ENCODE data around the gene BAD.

BAD gene

GRCh38 chr11:64226507-64227051 is 57.9 kb downstream of the BAD start:
- DNase-seq: peak; percentile 74

- DNase-seq: peak; percentile 75
Observed at GRCh38 chr11:64225608-64226506, 58.6 kb downstream of the BAD start, which contains the start of the genes NUDT22 and TRPT1. TSS of gene NUDT22 (plus strand) at chr11:64226274. CDS start at chr11:64226653, 379 bp downstream. TSS of gene TRPT1 (minus strand) at chr11:64226186. CDS start at chr11:64225860, 326 bp downstream.

GRCh38 chr11:64224891-64225607 is 59.4 kb downstream of the BAD start:
- DNase-seq: no peak

GRCh38 chr11:64224151-64224890 is 60.1 kb downstream of the BAD start:
- no peak for DNase-seq

- no peak for DNase-seq
Observed at GRCh38 chr11:64223001-64223651, 61.3 kb downstream of the BAD start.

- no peak for DNase-seq
Observed at GRCh38 chr11:64222651-64223000, 61.8 kb downstream of the BAD start.

GRCh38 chr11:64220798-64221197 is 63.7 kb downstream of the BAD start:
- no peak for DNase-seq

- no peak for DNase-seq
Observed at GRCh38 chr11:64220271-64220670, 64.2 kb downstream of the BAD start.
